ENCODE results near the gene SLIT1. TPM values are rescaled to one million over a fixed set of nuclear protein-coding genes. Genes with fewer than 3 reads are reported as not detected.

The SLIT1 gene
- total and polyA plus RNA-seq, 7 donors = 0.04 to 0.30 (median 0.08) TPM

DNA sequence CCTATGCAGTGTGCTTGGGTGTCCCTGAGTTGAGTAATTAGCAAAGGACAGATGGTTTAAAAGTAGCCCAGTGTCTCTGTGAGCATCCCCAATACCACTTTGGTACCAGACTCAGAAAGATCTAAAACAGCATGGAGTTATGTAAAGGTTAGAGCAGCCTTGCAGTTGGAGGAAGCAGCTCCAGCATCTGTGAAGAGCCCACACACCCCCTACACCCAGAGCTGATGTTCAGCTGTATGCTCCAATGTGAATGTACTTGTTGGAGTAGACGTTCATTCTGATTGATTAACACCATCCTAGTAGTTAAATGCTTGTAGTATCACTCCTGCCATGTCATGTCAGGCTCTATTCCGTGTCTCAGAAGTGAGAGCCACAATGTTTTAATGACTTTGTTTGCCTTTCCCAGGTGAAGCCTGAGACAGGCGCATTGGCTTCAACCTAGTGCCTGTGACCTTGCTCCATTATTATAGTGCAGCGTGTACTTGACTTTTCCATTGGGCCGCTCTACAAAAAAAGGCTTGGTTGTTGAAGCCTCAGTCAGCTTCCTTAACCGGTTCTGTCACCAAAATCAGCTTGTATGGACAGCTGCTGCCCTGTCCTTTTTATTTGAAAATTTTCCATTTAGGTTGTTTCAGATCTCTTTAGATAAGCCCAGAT is 199.4 kb downstream of the SLIT1 start:
- Histone ChIP-seq H3K27me3 (ENCODE audit: insufficient read depth in 3 of 3, low read length in 2 of 3) (no peaks in the 10 kb centered on the region), H3K36me3 (ENCODE audit: insufficient read depth in 1 of 2, low read depth in 1 of 2) (peaks cover 0 to 8% of the 10 kb centered on the region in 2 donors), H3K4me1 (peaks cover 9% of the 10 kb centered on the region), H3K9me3 (no peaks in the 10 kb centered on the region), H3K4me3 (no peak overlapping the region), H3K27ac (no peak overlapping the region)
- WGBS, 3 donors = 89 to 97% (median 92%) methylated on average over 6 of the region's 6 CpGs
- DNase-seq = no peak
- intact Hi-C loops (cut with DNase I) = no loop called here
- no peak for ATAC-seq
- no peak for TF ChIP-seq CTCF (IDR thresholded peaks at IDR 0.05)

DNA sequence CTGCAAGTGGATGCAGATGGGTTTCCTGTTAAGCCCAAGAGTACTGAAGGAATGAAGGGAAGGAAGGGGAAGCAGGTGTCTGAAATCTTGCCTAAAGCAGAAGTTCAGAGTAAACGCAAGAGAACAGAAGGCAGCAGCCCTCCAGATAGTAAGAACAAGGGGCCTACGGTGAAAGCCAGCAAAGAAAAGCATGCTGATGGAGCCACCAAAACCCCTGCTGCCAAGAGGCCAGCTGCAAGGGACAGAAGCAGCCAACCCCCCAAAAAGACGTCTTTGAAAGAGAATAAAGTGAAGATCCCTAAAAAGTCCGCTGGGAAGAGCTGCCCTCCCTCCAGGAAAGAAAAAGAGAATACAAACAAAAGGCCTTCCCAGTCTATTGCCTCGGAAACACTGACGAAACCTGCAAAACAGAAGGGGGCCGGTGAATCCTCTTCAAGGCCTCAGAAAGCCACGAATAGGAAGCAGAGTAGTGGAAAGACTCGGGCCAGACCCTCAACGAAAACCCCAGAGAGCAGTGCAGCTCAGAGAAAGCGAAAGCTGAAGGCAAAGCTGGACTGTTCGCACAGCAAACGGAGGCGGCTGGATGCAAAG is 201.1 kb downstream of the SLIT1 start:
- peaks cover 4 to 17% of the 10 kb centered on the region in 2 donors for H3K36me3 ChIP-seq (ENCODE audit: insufficient read depth in 1 of 2, low read depth in 1 of 2)
- WGBS, 3 donors = 50 to 53% (median 51%) methylated on average over 14 of the region's 14 CpGs
- intact Hi-C loops (cut with DNase I) = no loop called here
- ATAC-seq (no peak), DNase-seq (no peak)
- no peak for TF ChIP-seq CTCF (IDR thresholded peaks at IDR 0.05)
- no peaks in the 10 kb centered on the region for H3K9me3 ChIP-seq
- peaks cover 4% of the 10 kb centered on the region for H3K4me1 ChIP-seq
- no peak overlapping the region for H3K27ac ChIP-seq
- H3K4me3 ChIP-seq = peak overlapping the region; percentile 15
- H3K27me3 ChIP-seq (ENCODE audit: insufficient read depth in 3 of 3, low read length in 2 of 3) = no peaks in the 10 kb centered on the region

- no peaks in the 10 kb centered on the region for H3K9me3 ChIP-seq
- no peak overlapping the region for H3K4me3 ChIP-seq
- H3K36me3 ChIP-seq (ENCODE audit: insufficient read depth in 1 of 2, low read depth in 1 of 2) = peaks cover 4 to 17% of the 10 kb centered on the region in 2 donors
- H3K4me1 ChIP-seq = no peaks in the 10 kb centered on the region
- no peaks in the 10 kb centered on the region for H3K27me3 ChIP-seq (ENCODE audit: insufficient read depth in 3 of 3, low read length in 2 of 3)
- 93 to 97% (median 95%) methylated on average over 12 of the region's 12 CpGs for WGBS, 3 donors
- no peak overlapping the region for H3K27ac ChIP-seq
- no peak for ATAC-seq
- TF ChIP-seq CTCF (IDR thresholded peaks at IDR 0.05) = no peak
- intact Hi-C loops (cut with DNase I) = no loop called here
- no peak for DNase-seq
These were observed 203.4 kb downstream of the SLIT1 start for GRCh38 chr10:96982149-96982930.

GRCh38 chr10:96978621-96979154 is 207.1 kb downstream of the SLIT1 start:
- WGBS, 3 donors = 94 to 95% (median 95%) methylated on average over 3 of the region's 3 CpGs
- H3K4me3 ChIP-seq = no peak overlapping the region
- DNase-seq = no peak
- no peak for TF ChIP-seq CTCF (IDR thresholded peaks at IDR 0.05)
- peaks cover 4 to 17% of the 10 kb centered on the region in 2 donors for H3K36me3 ChIP-seq (ENCODE audit: insufficient read depth in 1 of 2, low read depth in 1 of 2)
- H3K4me1 ChIP-seq = no peaks in the 10 kb centered on the region
- H3K27ac ChIP-seq = no peak overlapping the region
- intact Hi-C loops (cut with DNase I) = no loop called here
- ATAC-seq = no peak
- no peaks in the 10 kb centered on the region for H3K9me3 ChIP-seq
- no peaks in the 10 kb centered on the region for H3K27me3 ChIP-seq (ENCODE audit: insufficient read depth in 3 of 3, low read length in 2 of 3)
